Measurements from ENCODE around the gene HAGHL.
"Not testable (repeated sequence)": the region's sequence is repeated elsewhere in the genome, so short reads cannot be mapped to it uniquely, and the experiment has no call there.

The HAGHL gene

GRCh38 chr16:770411-770810, 43.5 kb downstream of the HAGHL start:
- no peak for DNase-seq (ENCODE audit: low read depth in 2 of 2)

GRCh38 chr16:772959-773358, 46.1 kb downstream of the HAGHL start:
- no peak for DNase-seq (ENCODE audit: low read depth in 2 of 2)

- DNase-seq (ENCODE audit: low read depth in 2 of 2) = no peak
Observed at GRCh38 chr16:774086-775001, 47.4 kb downstream of the HAGHL start.

GRCh38 chr16:775236-775796, 48.4 kb downstream of the HAGHL start:
- no peak for DNase-seq (ENCODE audit: low read depth in 2 of 2)

GRCh38 chr16:776298-776697, 49.4 kb downstream of the HAGHL start:
- not testable (repeated sequence) for DNase-seq (ENCODE audit: low read depth in 2 of 2)

GRCh38 chr16:776824-777223, 49.9 kb downstream of the HAGHL start:
- DNase-seq (ENCODE audit: low read depth in 2 of 2) = no peak

- no peak for DNase-seq (ENCODE audit: low read depth in 2 of 2)
Observed at GRCh38 chr16:777826-778225, 50.9 kb downstream of the HAGHL start.

- DNase-seq (ENCODE audit: low read depth in 2 of 2) = no peak
Observed at GRCh38 chr16:778447-778846, 51.5 kb downstream of the HAGHL start.

GRCh38 chr16:778909-779527, 52.1 kb downstream of the HAGHL start:
- no peak for DNase-seq (ENCODE audit: low read depth in 2 of 2)

All from stimulated activated CD4-positive, alpha-beta T cell treated with anti-CD3 and anti-CD28 coated beads, Interleukin-4, amount 100 ng/mL, for 48 hours (primary cell).